ENCODE results near the gene SOX2.
"Not testable (repeated sequence)": the region's sequence is repeated elsewhere in the genome, so short reads cannot be mapped to it uniquely, and the experiment has no call there.

SOX2 gene

GRCh38 chr3:181724192-181724965, 12.7 kb downstream of the SOX2 start:
- no peak for DNase-seq

- DNase-seq, result no peak
Observed at GRCh38 chr3:181725131-181725731, 13.5 kb downstream of the SOX2 start.

GRCh38 chr3:181725830-181726229, 14.1 kb downstream of the SOX2 start:
- no peak for DNase-seq

GRCh38 chr3:181726351-181727330, 14.9 kb downstream of the SOX2 start:
- no peak for DNase-seq

- no peak for DNase-seq
Observed at GRCh38 chr3:181727341-181728032, 15.8 kb downstream of the SOX2 start.

- no peak for DNase-seq
Observed at GRCh38 chr3:181728470-181729340, 17.0 kb downstream of the SOX2 start.

- no peak for DNase-seq
Observed at GRCh38 chr3:181729341-181729869, 17.7 kb downstream of the SOX2 start.

- DNase-seq, result no peak
Observed at GRCh38 chr3:181730316-181730715, 18.6 kb downstream of the SOX2 start.

- DNase-seq, result no peak
Observed at GRCh38 chr3:181730934-181731333, 19.2 kb downstream of the SOX2 start.

- DNase-seq, result no peak
Observed at GRCh38 chr3:181735911-181736310, 24.2 kb downstream of the SOX2 start.

- DNase-seq, result no peak
Observed at GRCh38 chr3:181738551-181738950, 26.8 kb downstream of the SOX2 start.

GRCh38 chr3:181739628-181740027, 27.9 kb downstream of the SOX2 start:
- DNase-seq, result no peak

GRCh38 chr3:181741417-181741816, 29.7 kb downstream of the SOX2 start:
- DNase-seq, result no peak

- DNase-seq, result no peak
Observed at GRCh38 chr3:181752202-181752671, 40.5 kb downstream of the SOX2 start.

- DNase-seq, result no peak
Observed at GRCh38 chr3:181753391-181753790, 41.7 kb downstream of the SOX2 start.

GRCh38 chr3:181755959-181756358, 44.2 kb downstream of the SOX2 start:
- no peak for DNase-seq

GRCh38 chr3:181756645-181757297, 45.0 kb downstream of the SOX2 start:
- no peak for DNase-seq

- DNase-seq, result no peak
Observed at GRCh38 chr3:181757694-181758306, 46.1 kb downstream of the SOX2 start.

- DNase-seq, result no peak
Observed at GRCh38 chr3:181761906-181762305, 50.2 kb downstream of the SOX2 start.

- DNase-seq, result not testable (repeated sequence)
Observed at GRCh38 chr3:181764033-181764432, 52.3 kb downstream of the SOX2 start.
